ENCODE data around the gene NUFIP2. TPM values are rescaled to one million over a fixed set of nuclear protein-coding genes. Genes with fewer than 3 reads are reported as not detected.
"Not testable (repeated sequence)": the region's sequence is repeated elsewhere in the genome, so short reads cannot be mapped to it uniquely, and the experiment has no call there.

NUFIP2 gene
- total RNA-seq, 2 experiments from 2014 or later, result 78.4 to 82.2 TPM

GRCh38 chr17:29273924-29274323 lies 20.0 kb downstream of the NUFIP2 start:
- no peak for TF ChIP-seq CTCF (IDR thresholded peaks at IDR 0.05)
- Histone ChIP-seq H3K27me3 (ENCODE audit: control insufficient read depth in 1 of 2, insufficient read depth in 2 of 2, low read length in 2 of 2) (no peaks in the 10 kb centered on the region), H3K9me3 (ENCODE audit: control insufficient read depth in 1 of 2, insufficient read depth in 1 of 2, low read length in 2 of 2) (peaks cover 4 to 10% of the 10 kb centered on the region in 2 experiments), H3K27ac (ENCODE audit: low read depth in 1 of 2, low read length in 2 of 2) (no peak overlapping the region), H3K36me3 (ENCODE audit: insufficient read depth, low read length) (peaks cover 66% of the 10 kb centered on the region), H3K4me3 (ENCODE audit: low read length) (no peak overlapping the region), H3K4me1 (ENCODE audit: insufficient read depth, low read length) (peaks cover 51% of the 10 kb centered on the region)
- Mint-ChIP-seq H3K36me3 (ENCODE audit: low read depth) (peaks cover 90% of the 10 kb centered on the region), H3K27ac (peak overlapping the region; percentile 21), H3K4me1 (ENCODE audit: low read depth) (peaks cover 64% of the 10 kb centered on the region), H3K4me3 (no peak overlapping the region), H3K9me3 (no peaks in the 10 kb centered on the region), H3K27me3 (no peaks in the 10 kb centered on the region)
- no peak for ATAC-seq (ENCODE audit: poor library complexity)
- CTCF ChIA-PET, result no interaction called here
- no peak for DNase-seq
- intact Hi-C loops (cut with DNase I, micrococcal nuclease), result no loop called here
- POLR2A ChIA-PET, result interaction anchor here (1.1 to 1.9 kb wide), 3 partner anchors 9 to 20 kb away, joined by 3 to 5 read pairs (median 4); partner anchors contain the start of gene NUFIP2

- H3K4me3 ChIP-seq (ENCODE audit: low read length); intact Hi-C loops (cut with DNase I, micrococcal nuclease); H3K27me3 Mint-ChIP-seq; DNase-seq; H3K27me3 ChIP-seq (ENCODE audit: control insufficient read depth in 1 of 2, insufficient read depth in 2 of 2, low read length in 2 of 2); H3K9me3 ChIP-seq (ENCODE audit: control insufficient read depth in 1 of 2, insufficient read depth in 1 of 2, low read length in 2 of 2); CTCF ChIA-PET; H3K27ac ChIP-seq (ENCODE audit: low read depth in 1 of 2, low read length in 2 of 2); POLR2A ChIA-PET; H3K4me3 Mint-ChIP-seq; ATAC-seq (ENCODE audit: poor library complexity); H3K9me3 Mint-ChIP-seq: not testable (repeated sequence)
- Mint-ChIP-seq H3K4me1 (ENCODE audit: low read depth) (peaks cover 59% of the 10 kb centered on the region), H3K27ac (peak overlapping the region; percentile 62), H3K36me3 (ENCODE audit: low read depth) (peaks cover 89% of the 10 kb centered on the region)
- Histone ChIP-seq H3K36me3 (ENCODE audit: insufficient read depth, low read length) (peaks cover 66% of the 10 kb centered on the region), H3K4me1 (ENCODE audit: insufficient read depth, low read length) (peaks cover 37% of the 10 kb centered on the region)
These were observed 22.0 kb downstream of the NUFIP2 start for GRCh38 chr17:29271980-29272379.

- Histone ChIP-seq H3K9me3 (ENCODE audit: control insufficient read depth in 1 of 2, insufficient read depth in 1 of 2, low read length in 2 of 2) (no peaks in the 10 kb centered on the region), H3K27me3 (ENCODE audit: control insufficient read depth in 1 of 2, insufficient read depth in 2 of 2, low read length in 2 of 2) (no peaks in the 10 kb centered on the region), H3K4me3 (ENCODE audit: low read length) (no peak overlapping the region), H3K4me1 (ENCODE audit: insufficient read depth, low read length) (no peaks in the 10 kb centered on the region), H3K27ac (ENCODE audit: low read depth in 1 of 2, low read length in 2 of 2) (no peak overlapping the region), H3K36me3 (ENCODE audit: insufficient read depth, low read length) (peaks cover 83% of the 10 kb centered on the region)
- no peak overlapping the region for H3K4me3 Mint-ChIP-seq
- no peak for DNase-seq
- peaks cover 45% of the 10 kb centered on the region for H3K4me1 Mint-ChIP-seq (ENCODE audit: low read depth)
- no peak for ATAC-seq (ENCODE audit: poor library complexity)
- intact Hi-C loops (cut with DNase I, micrococcal nuclease), result no loop called here
- H3K36me3 Mint-ChIP-seq (ENCODE audit: low read depth), result peaks cover 94% of the 10 kb centered on the region
- ChIA-PET POLR2A (no interaction called here), CTCF (interaction anchor here (1.6 kb wide), 1 partner anchor 13 kb away, joined by 7 read pairs; no protein-coding TSS in a partner anchor)
- no peak for TF ChIP-seq CTCF (IDR thresholded peaks at IDR 0.05)
- no peak overlapping the region for H3K27ac Mint-ChIP-seq
- H3K27me3 Mint-ChIP-seq, result no peaks in the 10 kb centered on the region
- H3K9me3 Mint-ChIP-seq, result no peaks in the 10 kb centered on the region
These were observed 30.0 kb downstream of the NUFIP2 start for GRCh38 chr17:29263916-29264315.

- ChIA-PET CTCF (interaction anchor here (1.2 to 1.6 kb wide), 3 partner anchors 34 to 134 kb away, joined by 3 to 6 read pairs (median 3); no protein-coding TSS in a partner anchor), POLR2A (interaction anchor here (0.6 to 2.1 kb wide), 4 partner anchors 10 to 453 kb away, joined by 3 to 6 read pairs (median 4); partner anchors contain the start of gene NUFIP2)
- Mint-ChIP-seq H3K4me3 (no peak overlapping the region), H3K36me3 (ENCODE audit: low read depth) (peaks cover 67% of the 10 kb centered on the region), H3K9me3 (no peaks in the 10 kb centered on the region), H3K27ac (no peak overlapping the region), H3K4me1 (ENCODE audit: low read depth) (peaks cover 46% of the 10 kb centered on the region), H3K27me3 (no peaks in the 10 kb centered on the region)
- intact Hi-C loops (cut with DNase I, micrococcal nuclease), result no loop called here
- Histone ChIP-seq H3K4me3 (ENCODE audit: low read length) (no peak overlapping the region), H3K4me1 (ENCODE audit: insufficient read depth, low read length) (no peaks in the 10 kb centered on the region), H3K9me3 (ENCODE audit: control insufficient read depth in 1 of 2, insufficient read depth in 1 of 2, low read length in 2 of 2) (no peaks in the 10 kb centered on the region), H3K36me3 (ENCODE audit: insufficient read depth, low read length) (peaks cover 51% of the 10 kb centered on the region), H3K27ac (ENCODE audit: low read depth in 1 of 2, low read length in 2 of 2) (no peak overlapping the region), H3K27me3 (ENCODE audit: control insufficient read depth in 1 of 2, insufficient read depth in 2 of 2, low read length in 2 of 2) (no peaks in the 10 kb centered on the region)
- no peak for TF ChIP-seq CTCF (IDR thresholded peaks at IDR 0.05)
- ATAC-seq (ENCODE audit: poor library complexity) (no peak), DNase-seq (no peak)
These were observed 36.2 kb downstream of the NUFIP2 start for GRCh38 chr17:29257756-29258155.
